Neural cell (in vitro differentiated cells): ENCODE data around the gene PRSS21. TPM values are rescaled to one million over a fixed set of nuclear protein-coding genes. Genes with fewer than 3 reads are reported as not detected.

Source experiments
- H2AFZ ChIP-seq: fragments of 200-600, 300-800 bp; sonication (generic), shearing (Covaris generic); 2 replicates; pipeline ENCODE4 v1.6.0; 2014; ENCODE audit warnings: low read depth, mild to moderate bottlenecking, antibody characterized with exemption, low read length, moderate library complexity
- H3F3A ChIP-seq: fragments of 200-600 bp; shearing (Covaris generic); 2 replicates; pipeline ENCODE4 v1.6.1; 2016; ENCODE audit warnings: mild to moderate bottlenecking, moderate library complexity, mixed read lengths, antibody characterized with exemption, low read length; ENCODE audit not compliant: insufficient read depth, poor library complexity, severe bottlenecking
- H3K27ac ChIP-seq: fragments of 200-600, 300-800 bp; sonication (generic), shearing (Covaris generic); 2 replicates; pipeline ENCODE4 v1.5.1; 2014; ENCODE audit warnings: mild to moderate bottlenecking, low read length, moderate library complexity
- H3K27me3 ChIP-seq: fragments of 300-800, 200-600 bp; sonication (generic), shearing (Covaris generic); 2 replicates; pipeline ENCODE4 v1.6.0; 2014; ENCODE audit warnings: mild to moderate bottlenecking, low read depth, low read length, moderate library complexity; ENCODE audit not compliant: insufficient read depth
- H3K36me3 ChIP-seq: fragments of 300-800, 200-600 bp; sonication (generic), shearing (Covaris generic); 2 replicates; pipeline ENCODE4 v1.5.1; 2014; ENCODE audit warnings: mild to moderate bottlenecking, antibody characterized with exemption, low read length, moderate library complexity; ENCODE audit not compliant: insufficient read depth
- H3K4me2 ChIP-seq: fragments of 300-800, 200-600 bp; sonication (generic), shearing (Covaris generic); 2 replicates; pipeline ENCODE4 v1.6.0; 2014; ENCODE audit warnings: mild to moderate bottlenecking, low read length
- H3K4me3 ChIP-seq: fragments of 300-800, 200-600 bp; sonication (generic), shearing (Covaris generic); 2 replicates; pipeline ENCODE4 v1.5.1; 2014; ENCODE audit warnings: mild to moderate bottlenecking, low read length, moderate library complexity
- H3K79me2 ChIP-seq: fragments of 200-600 bp; shearing (Covaris generic); replicated peaks from 2 replicates; pipeline ENCODE4 v1.6.0; 2014; ENCODE audit warnings: mild to moderate bottlenecking, low read length, moderate library complexity; ENCODE audit not compliant: insufficient read depth
- H3K9ac ChIP-seq: fragments of 300-800, 200-600 bp; sonication (generic), shearing (Covaris generic); 2 replicates; pipeline ENCODE4 v1.6.1; 2016; ENCODE audit warnings: mild to moderate bottlenecking, low read length, mixed read lengths
- H3K9me2 ChIP-seq: fragments of 200-600 bp; shearing (Covaris generic); 2 replicates; pipeline ENCODE4 v1.6.1; 2016; ENCODE audit warnings: mild to moderate bottlenecking, low read length, mixed read lengths; ENCODE audit not compliant: insufficient read depth
- H3K9me3 ChIP-seq: fragments of 200-600, 300-800 bp; sonication (generic), shearing (Covaris generic); 2 replicates; pipeline ENCODE4 v1.6.1; 2016; ENCODE audit warnings: mild to moderate bottlenecking, mixed run types, low read length, moderate library complexity, mixed read lengths
- H4K20me1 ChIP-seq: fragments of 200-600 bp; shearing (Covaris generic); 2 replicates; pipeline ENCODE4 v1.6.1; 2016; ENCODE audit warnings: mild to moderate bottlenecking, mixed run types; ENCODE audit not compliant: insufficient read depth
- CTCF ChIP-seq: fragments of 450-650 bp; IDR thresholded peaks from 2 replicates; pipeline ENCODE4 v1.5.1; 2014; ENCODE audit warnings: antibody characterized with exemption, mild to moderate bottlenecking, moderate library complexity; ENCODE audit not compliant: poor library complexity, severe bottlenecking
- EP300 ChIP-seq: fragments of 450-650 bp; conservative IDR thresholded peaks from 2 replicates; pipeline ENCODE4 v1.6.1; 2014; ENCODE audit warnings: antibody characterized with exemption, mild to moderate bottlenecking, moderate library complexity; ENCODE audit not compliant: poor library complexity, severe bottlenecking
- EZH2 ChIP-seq: fragments of 200-600, 300-800 bp; shearing (Covaris generic), sonication (generic); IDR thresholded peaks from 2 replicates; pipeline ENCODE4 v1.6.1; 2014; ENCODE audit warnings: antibody characterized with exemption, low read length, borderline replicate concordance, mild to moderate bottlenecking; ENCODE audit not compliant: insufficient read depth, poor library complexity, severe bottlenecking
- MXI1 ChIP-seq: fragments of 450-650 bp; conservative IDR thresholded peaks from 2 replicates; pipeline ENCODE4 v1.6.1; 2014; ENCODE audit warnings: antibody characterized with exemption, mild to moderate bottlenecking; ENCODE audit not compliant: poor library complexity, severe bottlenecking
- POLR2AphosphoS5 ChIP-seq: IDR thresholded peaks from 2 replicates; pipeline ENCODE4 v1.6.1; 2012
- RAD21 ChIP-seq: fragments of 450-650 bp; conservative IDR thresholded peaks from 2 replicates; pipeline ENCODE4 v1.6.1; 2014; ENCODE audit warnings: antibody characterized with exemption, mild to moderate bottlenecking, moderate library complexity
- REST ChIP-seq: IDR thresholded peaks from 2 replicates; pipeline ENCODE4 v1.6.1; 2012; ENCODE audit warnings: borderline replicate concordance
- SMC3 ChIP-seq: fragments of 450-650 bp; conservative IDR thresholded peaks from 2 replicates; pipeline ENCODE4 v1.6.1; 2014; ENCODE audit warnings: antibody characterized with exemption, mild to moderate bottlenecking, moderate library complexity; ENCODE audit not compliant: poor library complexity
- TAF1 ChIP-seq: IDR thresholded peaks from 2 replicates; pipeline ENCODE4 v1.6.1; 2012; ENCODE audit warnings: low read depth
- polyA plus RNA-seq: library from polyadenylated mRNA; depleted of rRNA; stranded (reverse); fragments of >200 nt; gene quantifications from 2 replicates; pipeline ENCODE4 v1.2.3, GENCODE V29; 2014

Gene PRSS21
- polyA plus RNA-seq, 1 donor from 2014 or later: not detected

GRCh38 chr16:2777231-2777902, 39.7 kb upstream of the PRSS21 start, which contains the start of gene ELOB:
Gene ELOB, minus strand, starts transcription at chr16:2777280. Its CDS starts 41 bp downstream, at chr16:2777239.
- peak within 1 kb of the TSS; percentile 99 for H3K9ac ChIP-seq
- peaks cover 4% of the 10 kb centered on the region for H3K36me3 ChIP-seq
- no peaks in the 10 kb centered on the region for H3K9me3 ChIP-seq
- no peaks in the 10 kb centered on the region for H3F3A ChIP-seq
- no peaks in the 10 kb centered on the region for H3K27me3 ChIP-seq
- H4K20me1 ChIP-seq: no peaks in the 10 kb centered on the region
- peak within 1 kb of the TSS; percentile 98 for H3K4me3 ChIP-seq
- H3K9me2 ChIP-seq: no peaks in the 10 kb centered on the region
- TF ChIP-seq TAF1 (peak; percentile 90), EZH2 (no peak), CTCF (no peak), EP300 (peak; percentile 58), REST (peak; percentile 96), POLR2AphosphoS5 (peak; percentile 98), MXI1 (peak; percentile 40), SMC3 (peak; percentile 20)
- peak within 1 kb of the TSS; percentile 76 for H2AFZ ChIP-seq
- peak within 1 kb of the TSS; percentile 99 for H3K27ac ChIP-seq
- H3K79me2 ChIP-seq: peaks cover 39% of the 10 kb centered on the region
- peak within 1 kb of the TSS; percentile 89 for H3K4me2 ChIP-seq

GRCh38 chr16:2777903-2778629, 39.0 kb upstream of the PRSS21 start:
- Histone ChIP-seq H3K79me2 (peaks cover 39% of the 10 kb centered on the region), H3F3A (no peaks in the 10 kb centered on the region), H3K9me2 (no peaks in the 10 kb centered on the region), H3K4me2 (peak overlapping the region; percentile 89), H2AFZ (peak overlapping the region; percentile 76), H3K9ac (peak overlapping the region; percentile 99), H3K27ac (peak overlapping the region; percentile 99), H3K27me3 (no peaks in the 10 kb centered on the region), H3K4me3 (peak overlapping the region; percentile 97), H3K36me3 (peaks cover under 1% of the 10 kb centered on the region), H3K9me3 (no peaks in the 10 kb centered on the region), H4K20me1 (no peaks in the 10 kb centered on the region)
- TF ChIP-seq TAF1 (no peak), POLR2AphosphoS5 (no peak), MXI1 (no peak), REST (no peak), CTCF (no peak), SMC3 (no peak), RAD21 (no peak), EZH2 (no peak), EP300 (no peak)
